Esophagus squamous epithelium (tissue), 4 donors: Measurements from ENCODE around the gene AAR2.

Experiments used
- POLR2A ChIP-seq, 4 donors: fragments of 450-650 bp; IDR thresholded peaks; one replicate each; pipeline ENCODE4 v1.6.1; 2017; ENCODE audit warnings: antibody characterized with exemption in 4 of 4, mild to moderate bottlenecking in 4 of 4, moderate library complexity in 3 of 4
- TF ChIP-seq, protein P1 (sequence below), 6 experiments: fragments of 450-650 bp in 4 of 6; fragments of 200-600 bp in 2 of 6; sonication (generic) in 2 of 6; IDR thresholded peaks; one replicate each; pipeline ENCODE4 v1.5.1; 2016 to 2019; ENCODE audit warnings: antibody characterized with exemption in 6 of 6, mild to moderate bottlenecking in 4 of 6, moderate library complexity in 4 of 6

DNA sequence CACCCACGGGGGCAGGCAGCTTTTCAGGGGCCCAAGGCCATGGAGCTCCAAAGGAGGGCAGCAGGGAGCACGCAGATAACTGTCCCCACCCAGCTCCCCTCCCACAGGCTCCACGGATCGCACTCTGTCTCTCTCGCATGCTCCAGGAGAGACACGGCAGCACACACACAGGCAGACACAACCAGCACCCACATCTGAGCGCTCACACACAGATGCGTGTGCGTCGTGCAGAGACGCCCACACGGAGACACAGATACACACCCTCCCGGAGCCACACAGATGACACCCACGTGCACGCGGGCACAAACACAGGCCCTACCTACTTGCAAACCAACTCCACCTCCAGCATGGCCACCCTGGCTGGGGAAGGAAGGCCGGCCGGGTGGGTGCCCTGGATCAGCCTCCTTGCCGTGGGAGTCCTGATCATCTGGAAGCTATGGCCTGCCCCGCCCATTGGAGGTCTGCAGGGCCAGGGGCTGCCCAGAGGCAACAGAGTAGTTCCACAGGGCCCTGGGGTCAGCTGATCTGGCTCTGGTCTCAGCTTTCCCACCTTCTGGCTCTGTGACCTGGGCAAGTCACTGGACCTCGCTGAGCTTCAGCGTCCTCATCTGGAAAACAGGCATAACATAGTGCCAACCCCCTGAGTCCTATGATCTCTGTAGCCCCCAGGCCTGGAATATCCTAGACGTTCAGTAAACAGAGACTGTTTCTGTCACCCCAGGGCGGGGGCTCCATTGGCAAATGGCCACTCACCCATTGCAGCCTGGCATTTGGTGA lies 31.5 kb downstream of the AAR2 start:
- TF ChIP-seq, protein P1, sequence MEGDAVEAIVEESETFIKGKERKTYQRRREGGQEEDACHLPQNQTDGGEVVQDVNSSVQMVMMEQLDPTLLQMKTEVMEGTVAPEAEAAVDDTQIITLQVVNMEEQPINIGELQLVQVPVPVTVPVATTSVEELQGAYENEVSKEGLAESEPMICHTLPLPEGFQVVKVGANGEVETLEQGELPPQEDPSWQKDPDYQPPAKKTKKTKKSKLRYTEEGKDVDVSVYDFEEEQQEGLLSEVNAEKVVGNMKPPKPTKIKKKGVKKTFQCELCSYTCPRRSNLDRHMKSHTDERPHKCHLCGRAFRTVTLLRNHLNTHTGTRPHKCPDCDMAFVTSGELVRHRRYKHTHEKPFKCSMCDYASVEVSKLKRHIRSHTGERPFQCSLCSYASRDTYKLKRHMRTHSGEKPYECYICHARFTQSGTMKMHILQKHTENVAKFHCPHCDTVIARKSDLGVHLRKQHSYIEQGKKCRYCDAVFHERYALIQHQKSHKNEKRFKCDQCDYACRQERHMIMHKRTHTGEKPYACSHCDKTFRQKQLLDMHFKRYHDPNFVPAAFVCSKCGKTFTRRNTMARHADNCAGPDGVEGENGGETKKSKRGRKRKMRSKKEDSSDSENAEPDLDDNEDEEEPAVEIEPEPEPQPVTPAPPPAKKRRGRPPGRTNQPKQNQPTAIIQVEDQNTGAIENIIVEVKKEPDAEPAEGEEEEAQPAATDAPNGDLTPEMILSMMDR (IDR thresholded peaks at IDR 0.05), result no peak
- TF ChIP-seq POLR2A (IDR thresholded peaks at IDR 0.05), result no peak
